HL-60 (cell line): ENCODE results near the gene SPTAN1.

Source experiments
- DNase-seq, 2 experiments: peaks; one replicate each; pipeline ENCODE4 v3.0.0-alpha.2; 2010 to 2020; ENCODE audit warnings: low read depth in 1 of 2, low spot score in 1 of 2
- H3K27ac ChIP-seq: fragments of 250-450 bp; sonication (Bioruptor Pico); replicated peaks from 2 replicates; pipeline ENCODE4 v1.5.1; 2020; ENCODE audit warnings: mild to moderate bottlenecking, moderate library complexity
- H3K27me3 ChIP-seq: fragments of 250-450 bp; sonication (Bioruptor Pico); 2 replicates; pipeline ENCODE4 v1.5.1; 2021; ENCODE audit warnings: mild to moderate bottlenecking, moderate library complexity; ENCODE audit not compliant: insufficient read depth, poor library complexity, severe bottlenecking
- H3K4me3 ChIP-seq: replicated peaks from 2 replicates; pipeline ENCODE4 v1.5.1; 2011; ENCODE audit warnings: mild to moderate bottlenecking, control low read depth, low read length; ENCODE audit not compliant: insufficient read depth
- CTCF ChIP-seq: IDR thresholded peaks from one replicate; pipeline ENCODE4 v1.5.1; 2011; ENCODE audit warnings: low read length, control low read depth, inconsistent platforms; ENCODE audit not compliant: insufficient read depth
- GABPA ChIP-seq: IDR thresholded peaks from 2 replicates; pipeline ENCODE4 v1.6.1; 2012; ENCODE audit warnings: low read depth
- POLR2AphosphoS5 ChIP-seq: IDR thresholded peaks from 2 replicates; pipeline ENCODE4 v1.6.1; 2012; ENCODE audit warnings: low read depth
- REST ChIP-seq: IDR thresholded peaks from 2 replicates; pipeline ENCODE4 v1.6.1; 2012; ENCODE audit warnings: low read depth; ENCODE audit not compliant: insufficient replicate concordance
- SPI1 ChIP-seq: IDR thresholded peaks from 2 replicates; pipeline ENCODE4 v1.6.1; 2012; ENCODE audit warnings: low read depth, mild to moderate bottlenecking, borderline replicate concordance

SPTAN1 gene

GRCh38 chr9:128523199-128523925 lies 29.0 kb upstream of the SPTAN1 start:
- DNase-seq, result no peak
- Histone ChIP-seq H3K27me3 (no peaks in the 10 kb centered on the region), H3K27ac (no peak overlapping the region), H3K4me3 (no peak overlapping the region)
- TF ChIP-seq REST, result no peak
- no peak for TF ChIP-seq GABPA
- no peak for TF ChIP-seq CTCF
- TF ChIP-seq SPI1, result no peak
- TF ChIP-seq POLR2AphosphoS5, result no peak

- no peak overlapping the region for H3K4me3 ChIP-seq
- H3K27me3 ChIP-seq, result no peaks in the 10 kb centered on the region
- TF ChIP-seq CTCF, result no peak
- no peak for TF ChIP-seq REST
- TF ChIP-seq GABPA, result no peak
- no peak for TF ChIP-seq SPI1
- no peak for TF ChIP-seq POLR2AphosphoS5
- no peak for DNase-seq
- no peak overlapping the region for H3K27ac ChIP-seq
Observed at GRCh38 chr9:128526720-128527119, 25.7 kb upstream of the SPTAN1 start.

- H3K4me3 ChIP-seq, result no peak overlapping the region
- no peak for TF ChIP-seq POLR2AphosphoS5
- TF ChIP-seq GABPA, result no peak
- no peak for DNase-seq
- no peaks in the 10 kb centered on the region for H3K27me3 ChIP-seq
- no peak overlapping the region for H3K27ac ChIP-seq
Observed at GRCh38 chr9:128528445-128529160, 23.8 kb upstream of the SPTAN1 start.

- no peak for DNase-seq
- no peak for TF ChIP-seq REST
- TF ChIP-seq GABPA, result no peak
- TF ChIP-seq CTCF, result no peak
- Histone ChIP-seq H3K4me3 (no peak overlapping the region), H3K27ac (no peak overlapping the region), H3K27me3 (no peaks in the 10 kb centered on the region)
Observed at GRCh38 chr9:128529191-128529590, 23.2 kb upstream of the SPTAN1 start.
